Measurements from ENCODE around the gene PIGQ.

- TF ChIP-seq CTCF (IDR thresholded peaks at IDR 0.05) (peak; percentile 70 to 95 (median 90)), EP300 (IDR thresholded peaks at IDR 0.05; ENCODE audit: low read depth) (no peak), POLR2AphosphoS5 (IDR thresholded peaks at IDR 0.05) (peak in 1 of 3 donors; percentile 36), POLR2A (IDR thresholded peaks at IDR 0.05) (no peak)
Measured at GRCh38 chr16:578870-579405, 9.2 kb downstream of the PIGQ start.

Data from transverse colon (tissue), 4 donors.